Hepatocyte (in vitro differentiated cells): ENCODE measurements around the gene PADI4. TPM values are rescaled to one million over a fixed set of nuclear protein-coding genes. Genes with fewer than 3 reads are reported as not detected.

ENCODE experiments used
- DNase-seq: peaks from one replicate; pipeline ENCODE4 v3.0.0-alpha.2; 2016; ENCODE audit warnings: low spot score
- H2AFZ ChIP-seq: fragments of 200-600 bp; sonication (generic); 2 replicates; pipeline ENCODE4 v1.6.0; 2016; ENCODE audit warnings: antibody characterized with exemption, mild to moderate bottlenecking
- H3K27ac ChIP-seq: fragments of 200-600 bp; sonication (generic); 2 replicates; pipeline ENCODE4 v1.5.1; 2016; ENCODE audit warnings: mild to moderate bottlenecking
- H3K27me3 ChIP-seq: fragments of 200-600 bp; sonication (generic); 2 replicates; pipeline ENCODE4 v1.6.1; 2016
- H3K36me3 ChIP-seq: fragments of 200-600 bp; sonication (generic); replicated peaks from 2 replicates; pipeline ENCODE4 v1.5.1; 2016; ENCODE audit warnings: low read depth; ENCODE audit not compliant: insufficient read depth
- H3K4me1 ChIP-seq: fragments of 200-600 bp; sonication (generic); 2 replicates; pipeline ENCODE4 v1.5.1; 2016; ENCODE audit warnings: mild to moderate bottlenecking, moderate library complexity; ENCODE audit not compliant: insufficient read depth
- H3K4me2 ChIP-seq: fragments of 200-600 bp; sonication (generic); 2 replicates; pipeline ENCODE4 v1.6.0; 2016
- H3K4me3 ChIP-seq: fragments of 200-600 bp; sonication (generic); 2 replicates; pipeline ENCODE4 v1.5.1; 2016; ENCODE audit warnings: mild to moderate bottlenecking
- H3K79me2 ChIP-seq: fragments of 200-600 bp; sonication (generic); 2 replicates; pipeline ENCODE4 v1.6.0; 2017; ENCODE audit warnings: mild to moderate bottlenecking
- H3K9me2 ChIP-seq: fragments of 200-600 bp; sonication (generic); replicated peaks from 2 replicates; pipeline ENCODE4 v1.6.0; 2017; ENCODE audit warnings: mild to moderate bottlenecking; ENCODE audit not compliant: insufficient read depth
- H3K9me3 ChIP-seq: fragments of 200-600 bp; sonication (generic); 2 replicates; pipeline ENCODE4 v1.5.1; 2016; ENCODE audit warnings: low read depth, mild to moderate bottlenecking
- H4K20me1 ChIP-seq: fragments of 200-600 bp; sonication (generic); 2 replicates; pipeline ENCODE4 v1.6.0; 2016; ENCODE audit warnings: mild to moderate bottlenecking; ENCODE audit not compliant: insufficient read depth, poor library complexity, severe bottlenecking
- CTCF ChIP-seq: fragments of 200-600 bp; sonication (generic); IDR thresholded peaks from 2 replicates; pipeline ENCODE4 v1.5.1; 2016; ENCODE audit warnings: antibody characterized with exemption, mild to moderate bottlenecking; ENCODE audit not compliant: poor library complexity
- EZH2 ChIP-seq: fragments of 200-600 bp; sonication (generic); IDR thresholded peaks from 2 replicates; pipeline ENCODE4 v1.6.1; 2016; ENCODE audit warnings: antibody characterized with exemption, mild to moderate bottlenecking, borderline replicate concordance
- EZH2phosphoT487 ChIP-seq: fragments of 200-600 bp; sonication (generic); IDR thresholded peaks from one replicate; pipeline ENCODE4 v1.6.1; 2018; ENCODE audit warnings: antibody characterized with exemption, mild to moderate bottlenecking, low read depth, moderate library complexity; ENCODE audit not compliant: unreplicated experiment, severe bottlenecking
- WGBS: methylation state at CpG from one replicate; pipeline ENCODE4 v1.1.6; 2016; ENCODE audit warnings: low lambda C conversion rate; ENCODE audit errors: missing lambda C conversion rate; 5-methylcytosine and 5-hydroxymethylcytosine counted together
- polyA plus RNA-seq: library from polyadenylated mRNA; unstranded; fragments of >200 nt; fragmentation: Nextera tagmentation; extraction: Ambion mirVana; gene quantifications from 2 replicates; pipeline ENCODE4 v1.2.1, GENCODE V29; 2016
- total RNA-seq: library from RNA; depleted of rRNA; stranded (reverse); fragments of >200 nt; gene quantifications from 2 replicates; pipeline ENCODE4 v1.2.3, GENCODE V29; 2014

Gene PADI4
- total and polyA plus RNA-seq, 2 experiments from 2014 or later = not detected

DNA sequence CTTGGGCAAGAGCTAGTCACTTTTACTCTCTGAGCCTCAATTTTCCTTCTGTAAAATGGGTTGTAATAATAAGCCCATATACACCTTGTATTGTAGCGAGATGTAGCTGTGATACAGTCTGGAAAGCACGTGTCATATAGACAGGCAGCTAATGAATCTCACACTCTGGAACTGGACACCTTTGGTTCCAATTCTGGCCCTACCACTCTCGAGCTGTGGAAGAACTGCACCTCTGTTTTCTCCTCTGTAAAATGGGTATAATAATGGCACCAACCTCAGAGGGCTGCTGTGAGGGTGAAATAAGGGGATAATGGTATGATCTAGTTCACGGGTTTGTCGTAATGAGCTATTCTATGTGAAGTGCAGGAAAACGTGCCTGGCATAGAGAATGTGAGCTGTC, 668 bp upstream of the PADI4 start:
- WGBS = 91% methylated on average over 6 of the region's 6 CpGs

DNA sequence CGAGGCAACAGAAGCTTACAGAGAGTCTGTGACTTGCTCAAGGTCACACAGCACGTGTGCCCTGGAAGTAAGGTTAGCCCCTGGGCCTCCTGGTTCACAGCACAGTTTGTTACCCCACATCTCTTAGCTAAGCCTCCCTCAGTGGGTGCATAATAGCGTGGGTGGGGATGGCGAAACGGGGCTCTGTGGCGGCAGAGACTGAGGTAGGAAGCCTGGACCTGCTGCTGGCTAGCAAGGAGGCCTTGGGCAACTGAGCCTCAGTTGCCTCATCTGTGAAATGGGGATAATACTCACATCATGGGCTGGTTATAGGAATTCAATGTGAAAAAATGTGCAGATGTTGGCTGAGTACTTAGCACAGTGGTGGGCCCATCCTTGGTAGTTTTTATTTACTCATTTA, 596 bp downstream of the PADI4 start:
- Histone ChIP-seq H3K9me2 (no peaks in the 10 kb centered on the region), H3K36me3 (no peaks in the 10 kb centered on the region), H2AFZ (no peak overlapping the region), H3K79me2 (no peaks in the 10 kb centered on the region), H3K4me2 (no peak overlapping the region), H3K4me3 (no peak overlapping the region), H3K9me3 (no peaks in the 10 kb centered on the region), H3K27me3 (no peaks in the 10 kb centered on the region), H4K20me1 (no peaks in the 10 kb centered on the region), H3K27ac (no peak overlapping the region), H3K4me1 (no peaks in the 10 kb centered on the region)
- no peak for DNase-seq
- TF ChIP-seq EZH2 (no peak), EZH2phosphoT487 (no peak), CTCF (no peak)
- WGBS = 66% methylated on average over 6 of the region's 6 CpGs

More for the DNA sequence above, 668 bp upstream of the PADI4 start:
- TF ChIP-seq EZH2phosphoT487 (no peak), CTCF (no peak), EZH2 (no peak)
- Histone ChIP-seq H3K4me1 (no peaks in the 10 kb centered on the region), H3K79me2 (no peaks in the 10 kb centered on the region), H2AFZ (no peak overlapping the region), H3K9me2 (no peaks in the 10 kb centered on the region), H3K4me3 (no peak overlapping the region), H3K27ac (no peak overlapping the region), H3K9me3 (no peaks in the 10 kb centered on the region), H3K36me3 (no peaks in the 10 kb centered on the region), H3K27me3 (no peaks in the 10 kb centered on the region), H4K20me1 (no peaks in the 10 kb centered on the region), H3K4me2 (no peak overlapping the region)
- no peak for DNase-seq

DNA sequence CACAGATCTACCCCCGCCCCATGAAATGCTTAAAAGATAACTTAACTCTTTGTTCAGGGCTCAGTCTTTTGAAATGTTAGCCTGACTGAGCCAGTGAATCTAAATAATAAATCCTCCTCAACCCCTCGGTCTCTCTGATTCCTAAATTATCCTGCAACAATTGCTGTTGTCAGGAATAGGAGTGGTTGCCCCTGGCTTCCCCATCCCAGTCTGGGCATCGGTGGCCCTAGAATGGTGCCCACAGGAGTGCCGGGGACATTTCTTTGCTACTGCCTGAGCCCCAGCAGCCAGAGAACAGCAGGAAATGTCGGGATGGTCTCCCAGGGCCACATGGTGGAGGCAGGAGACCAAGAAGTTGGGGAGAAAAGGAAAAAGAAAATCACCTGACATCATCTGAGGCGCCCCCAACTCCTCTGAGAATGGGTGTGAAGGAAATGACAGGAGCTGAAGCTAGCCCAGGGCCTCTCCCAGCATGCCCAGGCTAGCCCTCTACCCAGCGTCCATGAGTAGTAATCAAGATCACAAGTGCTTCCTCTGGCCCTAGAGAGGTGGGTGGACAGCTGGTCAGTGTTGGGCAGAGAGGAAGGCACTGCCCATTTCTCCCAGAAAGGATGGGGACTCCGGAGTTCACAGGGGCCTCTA, 1.6 kb downstream of the PADI4 start:
- H3K4me3 ChIP-seq = no peak overlapping the region
- H3K9me2 ChIP-seq = no peaks in the 10 kb centered on the region
- H3K36me3 ChIP-seq = no peaks in the 10 kb centered on the region
- H3K9me3 ChIP-seq = no peaks in the 10 kb centered on the region
- H4K20me1 ChIP-seq = no peaks in the 10 kb centered on the region
- H3K27me3 ChIP-seq = no peaks in the 10 kb centered on the region
- H3K4me1 ChIP-seq = no peaks in the 10 kb centered on the region
- H3K79me2 ChIP-seq = no peaks in the 10 kb centered on the region
- 58% methylated on average over 8 of the region's 8 CpGs for WGBS
- H2AFZ ChIP-seq = no peak overlapping the region
- TF ChIP-seq CTCF (no peak), EZH2 (no peak), EZH2phosphoT487 (no peak)
- H3K27ac ChIP-seq = no peak overlapping the region
- DNase-seq = no peak
- no peak overlapping the region for H3K4me2 ChIP-seq
